D721Med (cell line): ENCODE data around the gene TRNP1.

ENCODE experiments used
- DNase-seq: peaks from one replicate; pipeline ENCODE4 v3.0.0; 2011; ENCODE audit warnings: low spot score; ENCODE audit not compliant: insufficient read length
- FAIRE-seq: peaks from 2 replicates; lab custom pipeline; 2011; peaks lifted over from hg19 to GRCh38; lab: Jason Lieb, UNC
- CTCF ChIP-seq: IDR thresholded peaks from 2 replicates; pipeline ENCODE4 v1.5.1; 2012; ENCODE audit warnings: mild to moderate bottlenecking, control low read depth; ENCODE audit not compliant: insufficient read depth; ENCODE audit errors: missing control alignments

The TRNP1 gene

GRCh38 chr1:27042670-27043069 is 49.2 kb downstream of the TRNP1 start:
- FAIRE-seq (no peak), DNase-seq (no peak)
- no peak for TF ChIP-seq CTCF

DNA sequence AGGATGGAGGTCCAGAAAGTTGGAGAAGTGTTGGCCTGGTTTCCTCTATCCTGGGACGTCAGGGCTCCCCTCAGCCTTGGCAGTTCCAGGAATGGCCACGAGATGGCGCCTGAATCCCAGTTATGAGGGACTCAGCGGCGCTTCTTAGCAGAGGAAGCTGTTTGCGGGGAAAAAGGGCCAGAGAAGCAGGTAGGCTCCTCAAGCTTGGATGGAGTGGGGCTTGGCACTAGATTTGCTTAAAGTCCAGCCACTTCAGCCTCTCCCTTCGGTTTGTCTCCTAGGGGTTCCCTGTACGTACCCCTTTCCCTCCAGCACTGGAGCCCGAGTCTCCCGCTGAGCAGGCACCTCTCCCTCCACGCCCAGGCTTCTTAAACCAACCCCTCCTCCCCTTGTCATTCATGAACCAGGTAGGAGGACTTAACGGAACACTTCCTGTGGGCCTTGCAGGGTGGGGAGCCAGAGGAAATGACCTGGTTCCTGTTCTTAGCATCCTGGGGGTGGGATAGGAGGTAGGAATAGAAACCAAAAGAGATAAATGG is 51.2 kb downstream of the TRNP1 start:
- DNase-seq: no peak
- peak; percentile 97 for TF ChIP-seq CTCF
- FAIRE-seq: no peak

DNA sequence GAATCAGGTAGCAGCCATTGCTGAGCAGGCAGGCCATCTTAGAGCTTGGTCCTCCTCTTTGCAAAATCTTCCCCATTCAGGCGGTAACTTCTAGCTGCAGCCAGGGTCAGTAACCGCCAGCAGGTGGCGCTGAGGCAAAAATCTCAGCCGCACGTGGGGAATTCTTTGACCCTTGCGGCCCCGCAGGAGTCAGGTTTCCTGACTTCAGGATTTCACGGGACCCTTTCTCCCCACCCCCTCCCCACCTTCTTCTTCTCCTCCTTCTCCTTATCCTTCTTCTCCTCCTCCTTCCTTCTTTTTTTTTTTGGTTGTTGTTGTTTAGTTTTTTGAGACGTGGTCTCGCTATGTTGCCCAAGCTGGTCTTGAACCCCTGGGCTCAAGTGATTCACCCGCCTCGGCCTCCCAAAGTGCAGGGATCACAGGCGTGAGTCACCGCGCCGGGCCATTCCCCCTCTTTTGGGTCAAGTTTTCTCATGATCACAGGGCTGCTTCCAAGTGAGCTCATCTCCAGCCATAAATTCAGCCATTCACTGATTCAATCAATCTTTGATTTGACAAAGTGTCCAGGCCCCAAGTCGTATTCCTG is 52.6 kb downstream of the TRNP1 start:
- no peak for DNase-seq
- FAIRE-seq: no peak
- peak; percentile 76 for TF ChIP-seq CTCF

- no peak for DNase-seq
- FAIRE-seq: no peak
- no peak for TF ChIP-seq CTCF
Measured at GRCh38 chr1:27047914-27048313, 54.4 kb downstream of the TRNP1 start.

DNA sequence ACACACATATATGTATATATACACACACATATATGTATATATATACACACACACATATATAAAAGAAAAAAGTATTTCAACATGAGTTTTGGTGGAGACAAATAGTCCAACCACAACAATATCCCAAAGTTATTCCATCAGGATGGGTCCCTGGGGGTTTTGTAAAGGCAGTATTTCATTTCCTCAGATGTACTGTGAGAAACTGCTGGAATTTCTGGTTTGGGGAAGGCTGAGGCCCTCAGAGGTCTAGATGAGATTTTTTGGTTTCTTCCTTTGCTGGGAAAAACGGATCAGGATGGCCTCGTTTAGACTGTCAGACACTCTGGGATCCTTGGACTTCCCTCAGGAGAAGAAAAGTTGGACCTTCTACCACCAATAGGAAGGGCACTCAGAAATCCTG is 55.6 kb downstream of the TRNP1 start:
- no peak for TF ChIP-seq CTCF
- DNase-seq: no peak
- FAIRE-seq: no peak

DNA sequence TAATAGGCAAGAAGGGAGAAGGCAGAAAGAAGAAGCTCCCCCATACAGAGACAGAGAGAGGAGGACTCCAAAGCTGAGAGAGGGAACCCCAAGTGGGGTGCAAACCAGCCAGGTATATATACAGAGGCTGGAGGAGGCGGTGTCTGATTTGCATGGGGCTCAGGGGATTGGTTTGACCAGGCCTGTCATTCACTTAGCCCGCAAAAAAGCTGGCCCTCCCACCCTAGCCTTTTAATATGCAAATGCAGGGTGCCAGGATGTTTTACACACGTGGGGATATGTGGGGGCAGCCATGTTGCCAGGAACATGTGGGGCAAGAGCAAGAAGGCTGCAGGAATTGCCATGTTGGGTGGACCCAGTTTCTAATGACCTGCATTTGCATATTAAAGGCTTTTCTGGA is 56.1 kb downstream of the TRNP1 start:
- DNase-seq: no peak
- no peak for TF ChIP-seq CTCF
- no peak for FAIRE-seq
